ENCODE measurements around the gene ITSN1. TPM values are rescaled to one million over a fixed set of nuclear protein-coding genes. Genes with fewer than 3 reads are reported as not detected.

ITSN1 gene
- total and polyA plus RNA-seq, 2 of the 13 experiments (the other 11 are each of a cell fraction or from before 2014, with no cell fraction given) = 26.1 to 33.8 TPM

DNA sequence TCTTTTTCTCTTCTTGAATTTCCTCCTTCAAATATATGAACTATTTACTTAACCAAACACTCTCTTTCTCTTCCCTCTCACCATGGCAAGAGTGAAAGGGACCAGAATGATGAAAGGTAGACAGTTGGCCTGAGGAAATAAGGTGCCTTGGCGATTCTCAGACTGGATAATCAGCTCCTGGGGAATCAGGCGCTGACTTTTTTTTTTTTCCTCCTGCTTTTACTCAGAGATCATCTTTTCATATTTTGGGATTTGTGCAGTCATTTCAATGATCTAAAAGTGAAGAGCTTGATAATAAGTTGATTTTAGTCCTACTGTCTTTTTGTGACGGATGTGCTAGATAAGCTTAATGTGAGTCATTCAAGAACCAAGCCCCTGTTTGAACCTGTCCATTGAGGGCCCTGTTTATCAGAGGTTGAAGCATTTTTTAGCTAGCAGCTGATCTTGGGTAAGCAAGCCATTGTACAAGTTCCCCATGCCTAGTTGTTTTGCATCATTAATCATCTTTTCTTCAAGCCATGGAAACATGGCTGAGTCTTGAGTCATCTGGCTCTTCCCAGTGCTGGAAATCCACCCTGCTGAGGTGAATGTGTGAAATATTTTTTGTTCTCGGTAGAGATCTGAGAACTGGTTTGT, 40.8 kb downstream of the ITSN1 start:
- FAIRE-seq = no peak
- no peak overlapping the region for H3K4me3 ChIP-seq (replicated peaks in 1 of 3; ENCODE audit: insufficient read depth in 1 of 3, low read depth in 2 of 3, low read length in 3 of 3)
- in situ Hi-C loops (cut with HindIII; ENCODE audit: extremely low pct_ligation_motif_present, low pct_unique_long_range_greater_than_20kb) (no loop called here), intact Hi-C loops (cut with micrococcal nuclease; ENCODE audit: unreplicated experiment) (no loop called here)
- TF ChIP-seq FOSL2 (CRISPR knock-in tag; IDR thresholded peaks at IDR 0.05) (peak; percentile 32; the same call in 1 of the 2 replicates), ZNF772 (CRISPR knock-in tag; IDR thresholded peaks at IDR 0.05) (no peak)
- no peaks in the 10 kb centered on the region for H3K36me3 ChIP-seq (replicated peaks in 1 of 2; ENCODE audit: control insufficient read depth in 1 of 2, insufficient read depth in 2 of 2, low read length in 2 of 2)
- peaks cover 38% of the 10 kb centered on the region for H3K79me2 ChIP-seq (ENCODE audit: insufficient read depth, low read length)
- no peak for ATAC-seq
- no peak overlapping the region for H3K4me2 ChIP-seq (ENCODE audit: low read depth, low read length)
- no peaks in the 10 kb centered on the region for H3K9me3 ChIP-seq (ENCODE audit: low read length)
- BruUV-seq (replicated peaks) = no TSS peak
- POLR2A ChIA-PET = no interaction called here
- no peak overlapping the region for H3K9ac ChIP-seq (ENCODE audit: insufficient read depth, low read depth, low read length)
- H3K27ac ChIP-seq (ENCODE audit: extremely low read length, insufficient read depth, low read length) = no peak overlapping the region
- peaks cover 11% of the 10 kb centered on the region for H4K20me1 ChIP-seq (ENCODE audit: insufficient read depth, low read length)
- 91% methylated on average over 4 of the region's 4 CpGs for WGBS (ENCODE audit: low lambda C conversion rate)
- DNase-seq (ENCODE audit: low spot score) = peak; percentile 56
- CTCF ChIA-PET (ENCODE audit: low intra/inter-chr PET ratio, low total read pairs) = no interaction called here
- no peak overlapping the region for H2AFZ ChIP-seq (ENCODE audit: low read length)
- H3K4me1 ChIP-seq (ENCODE audit: insufficient read depth, low read length) = peaks cover 66% of the 10 kb centered on the region
- no peaks in the 10 kb centered on the region for H3K27me3 ChIP-seq (ENCODE audit: control insufficient read depth in 1 of 2, insufficient read depth in 2 of 2, low read length in 2 of 2)

DNA sequence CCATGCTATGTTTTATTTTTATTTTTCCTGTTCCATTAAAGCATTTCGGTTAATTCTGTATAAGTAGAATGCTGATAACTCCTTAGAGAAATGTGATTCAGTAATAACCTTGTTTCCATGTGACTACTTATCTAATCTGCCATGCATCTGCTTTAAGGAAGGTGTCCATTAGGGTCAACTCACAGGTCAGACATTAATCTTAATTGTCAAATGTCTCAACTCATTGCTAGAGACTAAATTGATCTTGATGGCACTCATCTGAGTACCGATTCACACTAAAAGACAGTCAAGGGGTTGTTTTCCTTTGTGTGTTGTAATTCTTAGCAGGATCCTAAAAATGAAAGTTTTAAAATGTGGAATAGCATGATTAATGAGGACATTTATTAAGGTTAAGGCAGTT, 41.8 kb downstream of the ITSN1 start:
- ChIA-PET POLR2A (no interaction called here), CTCF (ENCODE audit: low intra/inter-chr PET ratio, low total read pairs) (no interaction called here)
- Histone ChIP-seq H3K9me3 (ENCODE audit: low read length) (no peaks in the 10 kb centered on the region), H3K4me3 (replicated peaks in 1 of 3; ENCODE audit: insufficient read depth in 1 of 3, low read depth in 2 of 3, low read length in 3 of 3) (no peak overlapping the region), H3K9ac (ENCODE audit: insufficient read depth, low read depth, low read length) (no peak overlapping the region), H3K36me3 (replicated peaks in 1 of 2; ENCODE audit: control insufficient read depth in 1 of 2, insufficient read depth in 2 of 2, low read length in 2 of 2) (no peaks in the 10 kb centered on the region), H2AFZ (ENCODE audit: low read length) (no peak overlapping the region), H3K27ac (ENCODE audit: extremely low read length, insufficient read depth, low read length) (no peak overlapping the region), H3K79me2 (ENCODE audit: insufficient read depth, low read length) (peaks cover 39% of the 10 kb centered on the region), H3K27me3 (ENCODE audit: control insufficient read depth in 1 of 2, insufficient read depth in 2 of 2, low read length in 2 of 2) (no peaks in the 10 kb centered on the region), H3K4me2 (ENCODE audit: low read depth, low read length) (no peak overlapping the region), H3K4me1 (ENCODE audit: insufficient read depth, low read length) (peaks cover 74% of the 10 kb centered on the region), H4K20me1 (ENCODE audit: insufficient read depth, low read length) (peaks cover 17% of the 10 kb centered on the region)
- no peak for FAIRE-seq
- WGBS (ENCODE audit: low lambda C conversion rate) = 97% methylated on average over 2 of the region's 2 CpGs
- in situ Hi-C loops (cut with HindIII; ENCODE audit: extremely low pct_ligation_motif_present, low pct_unique_long_range_greater_than_20kb) = no loop called here
- no TSS peak for BruUV-seq (replicated peaks)
- DNase-seq (ENCODE audit: low spot score) = no peak
- intact Hi-C loops (cut with micrococcal nuclease; ENCODE audit: unreplicated experiment) = loop anchor here (2.0 kb wide), 1 partner anchor 41 kb away; the partner anchor contains the start of gene ITSN1
- ATAC-seq = no peak
- TF ChIP-seq, protein P1, sequence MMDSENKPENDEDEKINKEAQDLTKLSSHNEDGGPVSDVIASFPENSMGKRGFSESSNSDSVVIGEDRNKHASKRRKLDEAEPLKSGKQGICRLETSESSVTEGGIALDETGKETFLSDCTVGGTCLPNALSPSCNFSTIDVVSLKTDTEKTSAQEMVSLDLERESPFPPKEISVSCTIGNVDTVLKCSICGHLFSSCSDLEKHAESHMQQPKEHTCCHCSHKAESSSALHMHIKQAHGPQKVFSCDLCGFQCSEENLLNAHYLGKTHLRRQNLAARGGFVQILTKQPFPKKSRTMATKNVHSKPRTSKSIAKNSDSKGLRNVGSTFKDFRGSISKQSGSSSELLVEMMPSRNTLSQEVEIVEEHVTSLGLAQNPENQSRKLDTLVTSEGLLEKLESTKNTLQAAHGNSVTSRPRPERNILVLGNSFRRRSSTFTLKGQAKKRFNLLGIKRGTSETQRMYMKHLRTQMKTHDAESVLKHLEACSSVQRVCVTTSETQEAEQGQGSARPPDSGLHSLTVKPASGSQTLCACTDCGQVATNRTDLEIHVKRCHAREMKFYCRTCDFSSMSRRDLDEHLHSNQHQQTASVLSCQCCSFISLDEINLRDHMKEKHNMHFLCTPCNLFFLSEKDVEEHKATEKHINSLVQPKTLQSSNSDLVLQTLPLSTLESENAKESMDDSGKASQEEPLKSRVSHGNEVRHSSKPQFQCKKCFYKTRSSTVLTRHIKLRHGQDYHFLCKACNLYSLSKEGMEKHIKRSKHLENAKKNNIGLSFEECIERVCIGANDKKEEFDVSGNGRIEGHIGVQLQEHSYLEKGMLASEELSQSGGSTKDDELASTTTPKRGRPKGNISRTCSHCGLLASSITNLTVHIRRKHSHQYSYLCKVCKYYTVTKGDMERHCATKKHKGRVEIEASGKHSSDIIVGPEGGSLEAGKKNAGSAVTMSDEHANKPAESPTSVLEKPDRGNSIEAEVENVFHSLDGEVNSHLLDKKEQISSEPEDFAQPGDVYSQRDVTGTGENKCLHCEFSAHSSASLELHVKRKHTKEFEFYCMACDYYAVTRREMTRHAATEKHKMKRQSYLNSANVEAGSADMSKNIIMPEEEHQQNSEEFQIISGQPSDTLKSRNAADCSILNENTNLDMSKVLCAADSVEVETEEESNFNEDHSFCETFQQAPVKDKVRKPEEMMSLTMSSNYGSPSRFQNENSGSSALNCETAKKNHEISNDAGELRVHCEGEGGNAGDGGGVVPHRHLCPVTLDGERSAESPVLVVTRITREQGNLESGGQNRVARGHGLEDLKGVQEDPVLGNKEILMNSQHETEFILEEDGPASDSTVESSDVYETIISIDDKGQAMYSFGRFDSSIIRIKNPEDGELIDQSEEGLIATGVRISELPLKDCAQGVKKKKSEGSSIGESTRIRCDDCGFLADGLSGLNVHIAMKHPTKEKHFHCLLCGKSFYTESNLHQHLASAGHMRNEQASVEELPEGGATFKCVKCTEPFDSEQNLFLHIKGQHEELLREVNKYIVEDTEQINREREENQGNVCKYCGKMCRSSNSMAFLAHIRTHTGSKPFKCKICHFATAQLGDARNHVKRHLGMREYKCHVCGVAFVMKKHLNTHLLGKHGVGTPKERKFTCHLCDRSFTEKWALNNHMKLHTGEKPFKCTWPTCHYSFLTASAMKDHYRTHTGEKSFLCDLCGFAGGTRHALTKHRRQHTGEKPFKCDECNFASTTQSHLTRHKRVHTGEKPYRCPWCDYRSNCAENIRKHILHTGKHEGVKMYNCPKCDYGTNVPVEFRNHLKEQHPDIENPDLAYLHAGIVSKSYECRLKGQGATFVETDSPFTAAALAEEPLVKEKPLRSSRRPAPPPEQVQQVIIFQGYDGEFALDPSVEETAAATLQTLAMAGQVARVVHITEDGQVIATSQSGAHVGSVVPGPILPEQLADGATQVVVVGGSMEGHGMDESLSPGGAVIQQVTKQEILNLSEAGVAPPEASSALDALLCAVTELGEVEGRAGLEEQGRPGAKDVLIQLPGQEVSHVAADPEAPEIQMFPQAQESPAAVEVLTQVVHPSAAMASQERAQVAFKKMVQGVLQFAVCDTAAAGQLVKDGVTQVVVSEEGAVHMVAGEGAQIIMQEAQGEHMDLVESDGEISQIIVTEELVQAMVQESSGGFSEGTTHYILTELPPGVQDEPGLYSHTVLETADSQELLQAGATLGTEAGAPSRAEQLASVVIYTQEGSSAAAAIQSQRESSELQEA (CRISPR knock-in tag; IDR thresholded peaks at IDR 0.05; ENCODE audit: not compliant biosample characterization) = no peak
- no peak for TF ChIP-seq KDM5A (IDR thresholded peaks at IDR 0.05; ENCODE audit: borderline replicate concordance, low read length)
- TF ChIP-seq, protein P2, sequence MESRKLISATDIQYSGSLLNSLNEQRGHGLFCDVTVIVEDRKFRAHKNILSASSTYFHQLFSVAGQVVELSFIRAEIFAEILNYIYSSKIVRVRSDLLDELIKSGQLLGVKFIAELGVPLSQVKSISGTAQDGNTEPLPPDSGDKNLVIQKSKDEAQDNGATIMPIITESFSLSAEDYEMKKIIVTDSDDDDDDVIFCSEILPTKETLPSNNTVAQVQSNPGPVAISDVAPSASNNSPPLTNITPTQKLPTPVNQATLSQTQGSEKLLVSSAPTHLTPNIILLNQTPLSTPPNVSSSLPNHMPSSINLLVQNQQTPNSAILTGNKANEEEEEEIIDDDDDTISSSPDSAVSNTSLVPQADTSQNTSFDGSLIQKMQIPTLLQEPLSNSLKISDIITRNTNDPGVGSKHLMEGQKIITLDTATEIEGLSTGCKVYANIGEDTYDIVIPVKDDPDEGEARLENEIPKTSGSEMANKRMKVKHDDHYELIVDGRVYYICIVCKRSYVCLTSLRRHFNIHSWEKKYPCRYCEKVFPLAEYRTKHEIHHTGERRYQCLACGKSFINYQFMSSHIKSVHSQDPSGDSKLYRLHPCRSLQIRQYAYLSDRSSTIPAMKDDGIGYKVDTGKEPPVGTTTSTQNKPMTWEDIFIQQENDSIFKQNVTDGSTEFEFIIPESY (CRISPR knock-in tag; IDR thresholded peaks at IDR 0.05) = no peak
- TF ChIP-seq, protein P3, sequence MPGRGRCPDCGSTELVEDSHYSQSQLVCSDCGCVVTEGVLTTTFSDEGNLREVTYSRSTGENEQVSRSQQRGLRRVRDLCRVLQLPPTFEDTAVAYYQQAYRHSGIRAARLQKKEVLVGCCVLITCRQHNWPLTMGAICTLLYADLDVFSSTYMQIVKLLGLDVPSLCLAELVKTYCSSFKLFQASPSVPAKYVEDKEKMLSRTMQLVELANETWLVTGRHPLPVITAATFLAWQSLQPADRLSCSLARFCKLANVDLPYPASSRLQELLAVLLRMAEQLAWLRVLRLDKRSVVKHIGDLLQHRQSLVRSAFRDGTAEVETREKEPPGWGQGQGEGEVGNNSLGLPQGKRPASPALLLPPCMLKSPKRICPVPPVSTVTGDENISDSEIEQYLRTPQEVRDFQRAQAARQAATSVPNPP (CRISPR knock-in tag; IDR thresholded peaks at IDR 0.05) = no peak
